DMS153 treated with DMSO at 0.1 percent for 48 hours (cell line): ENCODE data around the gene ANKLE2.
"Not testable (repeated sequence)": the region's sequence is repeated elsewhere in the genome, so short reads cannot be mapped to it uniquely, and the experiment has no call there.

Experiments
- DNase-seq: peaks from one replicate; lab custom pipeline; 2025; ENCODE audit not compliant: unreplicated experiment; lab: John Stamatoyannopoulos, UW

Gene ANKLE2

DNA sequence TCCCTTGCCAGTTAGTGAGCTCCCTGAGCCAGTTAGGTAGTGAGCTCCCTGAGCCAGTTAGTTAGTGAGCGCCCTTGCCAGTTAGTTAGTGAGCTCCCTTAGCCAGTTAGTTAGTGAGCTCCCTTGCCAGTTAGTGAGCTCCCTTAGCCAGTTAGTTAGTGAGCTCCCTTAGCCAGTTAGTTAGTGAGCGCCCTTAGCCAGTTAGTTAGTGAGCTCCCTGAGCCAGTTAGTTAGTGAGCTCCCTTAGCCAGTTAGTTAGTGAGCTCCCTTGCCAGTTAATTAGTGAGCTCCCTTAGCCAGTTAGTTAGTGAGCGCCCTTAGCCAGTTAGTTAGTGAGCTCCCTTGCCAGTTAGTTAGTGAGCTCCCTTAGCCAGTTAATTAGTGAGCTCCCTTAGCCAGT lies 69.6 kb downstream of the ANKLE2 start:
- not testable (repeated sequence) for DNase-seq

DNA sequence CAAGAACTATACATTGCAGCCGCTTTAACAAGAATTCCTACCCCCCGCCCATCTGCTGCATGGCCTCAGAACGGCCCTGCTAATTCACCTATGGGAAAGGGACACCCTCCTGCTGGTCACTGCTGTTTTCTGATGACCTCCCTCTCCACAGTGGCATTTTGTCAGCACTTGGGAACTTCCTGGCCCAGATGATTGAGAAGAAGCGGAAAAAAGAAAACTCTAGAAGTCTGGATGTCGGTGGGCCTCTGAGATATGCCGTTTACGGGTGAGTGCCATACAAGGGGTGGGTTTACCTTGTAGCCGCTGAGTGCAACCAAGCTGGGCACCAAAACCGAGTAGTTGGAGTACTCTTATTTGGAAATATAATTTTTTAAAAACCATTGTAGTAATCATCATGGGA lies 71.5 kb downstream of the ANKLE2 start:
- DNase-seq, result no peak

DNA sequence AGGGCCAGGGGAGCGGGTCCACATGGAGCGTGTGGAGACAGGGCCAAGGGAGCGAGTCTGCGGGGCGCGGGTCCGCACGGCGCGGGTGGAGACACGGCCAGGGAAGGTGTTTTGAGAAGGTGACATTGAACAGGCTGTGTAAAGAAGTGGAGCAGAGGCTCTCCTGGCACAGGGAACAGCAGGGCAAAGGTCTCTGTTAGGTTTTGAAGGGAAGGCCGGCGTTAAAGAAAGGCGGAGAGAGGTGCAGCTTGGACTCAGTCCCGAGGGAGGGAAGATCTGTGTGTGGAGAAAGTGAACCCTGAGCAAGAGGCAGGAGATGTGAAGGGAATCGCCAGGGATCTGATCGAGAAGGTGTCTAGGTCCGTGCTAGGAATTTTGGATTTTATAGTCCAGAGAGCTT lies 72.4 kb downstream of the ANKLE2 start:
- DNase-seq, result no peak

DNA sequence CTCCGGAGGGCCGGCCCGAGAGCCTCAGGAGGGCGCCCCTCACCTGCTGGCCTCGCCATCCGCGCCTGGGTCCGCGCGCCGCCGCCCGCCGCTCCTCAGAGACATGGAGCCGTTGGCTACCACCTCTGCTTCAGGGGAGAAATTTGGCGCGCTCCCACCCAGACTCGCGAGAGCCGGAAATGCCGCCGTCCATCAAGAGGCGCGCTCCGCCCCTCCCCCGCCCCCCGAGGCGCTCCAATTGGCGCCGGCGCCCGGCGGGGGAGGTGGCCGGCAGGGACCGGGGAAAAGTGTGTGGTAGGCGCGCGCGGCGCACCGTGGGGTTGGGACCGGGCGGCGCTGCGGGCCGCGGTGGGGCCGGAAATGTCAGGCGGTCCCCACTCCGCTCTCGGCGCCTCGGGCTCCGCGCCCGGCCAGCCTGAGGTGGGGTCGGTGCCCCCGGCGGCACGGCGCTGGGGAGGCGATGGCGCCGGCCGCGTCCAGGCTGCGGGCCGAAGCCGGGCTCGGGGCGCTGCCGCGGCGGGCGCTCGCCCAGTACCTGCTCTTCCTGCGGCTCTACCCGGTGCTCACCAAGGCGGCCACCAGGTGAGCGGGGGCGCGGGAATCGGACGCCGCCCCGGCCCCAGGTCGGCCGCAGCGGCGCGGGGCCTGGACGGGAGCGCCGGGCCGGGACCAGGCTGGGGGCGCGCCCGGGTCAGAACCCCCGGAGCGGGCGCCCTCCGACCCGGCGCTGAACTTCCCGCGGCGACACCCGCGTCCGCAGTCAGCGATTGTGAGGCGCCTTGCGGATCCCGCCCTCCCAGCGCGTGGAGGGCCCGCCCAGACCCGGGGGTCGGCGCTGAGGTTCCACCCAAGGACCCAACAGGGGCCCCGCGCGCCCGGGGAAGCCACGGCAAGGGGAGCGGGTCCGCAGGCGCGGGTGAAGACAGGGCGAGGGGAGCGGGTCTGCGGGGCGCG lies 74.1 kb downstream of the ANKLE2 start, which contains the start of the genes POLE and PXMP2:
Gene POLE, minus strand, starts transcription at position 132 of the 954 bp plus-strand sequence. Its CDS starts 27 bp downstream, at position 105.
Gene PXMP2, plus strand, starts transcription at position 377 of the 954 bp plus-strand sequence. Its CDS starts 84 bp downstream, at position 461.
- DNase-seq, result peak; percentile 77

DNA sequence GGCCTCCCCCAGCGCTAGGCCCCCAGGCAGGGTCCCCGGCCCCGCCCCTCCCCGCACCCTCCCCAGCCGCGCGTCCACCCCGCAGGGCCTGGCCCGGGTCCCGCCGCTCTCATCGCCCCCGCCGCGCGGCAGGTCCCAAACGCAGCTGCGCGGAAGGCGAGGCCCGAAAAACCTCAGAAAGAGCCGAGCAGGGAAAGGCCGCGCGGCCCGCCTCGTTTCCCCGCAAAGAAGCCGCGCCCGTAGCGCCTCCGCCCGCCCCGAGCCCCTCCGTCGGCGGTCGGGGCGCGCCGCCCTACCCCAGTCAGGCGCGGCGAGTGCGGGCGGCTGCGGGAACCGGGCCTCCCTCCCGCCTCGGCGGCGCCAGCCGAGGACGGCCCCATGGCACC lies 74.8 kb downstream of the ANKLE2 start:
- DNase-seq, result no peak

DNA sequence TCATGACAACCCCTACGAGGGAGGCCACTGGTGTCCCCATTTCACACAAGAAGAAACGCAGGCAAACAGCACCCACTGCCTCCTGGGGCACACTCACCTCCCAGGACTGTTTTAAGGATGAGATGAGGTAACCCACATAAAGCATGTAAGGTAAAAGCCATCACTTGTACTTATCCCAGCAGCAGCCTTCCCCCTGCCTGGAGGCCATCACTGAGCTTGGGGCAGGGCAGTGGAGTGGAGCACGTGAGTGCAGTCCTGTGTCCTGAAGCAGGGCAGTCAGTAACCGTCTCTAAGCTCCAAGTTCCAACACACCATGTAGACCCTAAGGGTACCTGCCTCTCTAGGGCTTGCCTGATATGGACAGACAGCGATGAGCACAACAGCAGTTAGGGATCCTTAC lies 76.2 kb downstream of the ANKLE2 start:
- no peak for DNase-seq

DNA sequence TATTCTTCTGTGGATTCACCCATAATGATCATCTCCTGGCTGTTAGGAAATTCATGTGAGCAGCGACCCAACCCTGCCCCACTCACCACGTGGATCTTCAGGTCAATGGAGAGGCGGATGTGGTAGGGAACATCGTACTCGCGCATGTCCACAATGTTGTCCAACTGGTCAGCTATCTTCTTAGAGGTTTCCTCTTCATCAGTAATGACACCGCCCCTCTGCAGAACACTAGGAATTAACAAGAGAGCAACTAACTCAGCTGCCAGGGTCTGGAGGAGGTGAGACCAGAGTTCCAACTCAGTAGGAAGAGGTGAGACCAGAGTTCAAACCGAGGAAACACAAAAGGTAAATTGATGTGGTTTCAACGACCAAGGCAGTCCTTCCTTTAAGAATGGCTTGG lies 84.1 kb downstream of the ANKLE2 start:
- DNase-seq, result no peak

DNA sequence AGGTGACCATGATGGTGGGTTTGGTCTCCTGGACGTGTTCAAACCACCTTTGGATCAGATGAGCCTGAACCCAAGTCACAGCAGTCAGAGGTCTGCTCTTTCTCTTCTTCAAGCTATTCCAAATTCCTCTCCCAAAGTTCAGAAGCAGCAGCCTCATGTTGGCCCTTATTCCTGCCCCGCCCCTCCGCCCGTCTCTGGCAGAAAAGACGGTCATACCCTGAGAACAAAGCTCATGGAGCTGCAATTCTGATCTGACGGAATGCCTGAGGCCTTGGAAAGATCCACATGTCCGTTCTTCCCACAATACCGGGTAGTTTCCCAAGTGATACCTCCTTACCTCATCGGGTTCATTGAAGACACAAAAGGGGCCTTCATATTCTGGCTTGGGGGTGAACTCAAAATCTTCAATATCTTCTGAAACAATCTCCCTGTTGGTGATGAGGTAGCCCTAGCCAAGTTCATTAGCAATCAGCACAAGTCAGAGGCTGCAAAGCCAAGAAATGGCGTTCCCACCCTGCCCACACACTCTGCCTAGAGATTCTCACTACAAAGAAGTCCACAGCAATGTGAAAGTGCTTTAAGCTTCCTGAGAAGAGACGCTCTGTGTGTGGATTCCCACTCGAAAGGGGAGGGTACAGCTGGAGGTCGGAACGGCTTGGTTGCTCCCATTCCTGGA lies 85.7 kb downstream of the ANKLE2 start:
- no peak for DNase-seq
